Measurements from ENCODE around the gene JUN. TPM values are rescaled to one million over a fixed set of nuclear protein-coding genes. Genes with fewer than 3 reads are reported as not detected.

The JUN gene
- total and polyA plus RNA-seq, 12 donors = 29.4 to 250 (median 57.7) TPM

GRCh38 chr1:58779801-58780382, 4.0 kb downstream of the JUN start:
- 48 to 53% (median 51%) methylated on average over 4 of the region's 4 CpGs for WGBS, 4 donors
- intact Hi-C loops (cut with DNase I) = loop anchor here in 1 of 2 donors (10.0 kb wide), 2 partner anchors 375 to 915 kb away; no protein-coding TSS in a partner anchor
- Histone ChIP-seq H3K9me3 (replicated peaks in 1 of 3) (no peaks in the 10 kb centered on the region), H3K4me1 (replicated peaks in 1 of 2) (peaks cover 8 to 22% of the 10 kb centered on the region in 2 donors), H3K36me3 (replicated peaks in 1 of 2) (peaks cover 0 to 7% of the 10 kb centered on the region in 2 donors), H3K4me3 (no peak overlapping the region), H3K27me3 (no peaks in the 10 kb centered on the region), H3K27ac (peak overlapping the region in 2 of 5 donors; percentile 1 to 62)
- TF ChIP-seq POLR2A (IDR thresholded peaks at IDR 0.05) (peak; percentile 12 to 74), CTCF (IDR thresholded peaks at IDR 0.05) (no peak)
- DNase-seq = peak in 6 of 7 donors; percentile 23 to 69 (median 38)

GRCh38 chr1:58779059-58779754, 4.6 kb downstream of the JUN start:
- Histone ChIP-seq H3K27me3 (no peaks in the 10 kb centered on the region), H3K36me3 (replicated peaks in 1 of 2) (peaks cover 0 to 7% of the 10 kb centered on the region in 2 donors), H3K4me3 (no peak overlapping the region), H3K9me3 (replicated peaks in 1 of 3) (no peaks in the 10 kb centered on the region), H3K27ac (no peak overlapping the region), H3K4me1 (replicated peaks in 1 of 2) (peaks cover 8 to 22% of the 10 kb centered on the region in 2 donors)
- intact Hi-C loops (cut with DNase I) = loop anchor here in 1 of 2 donors (10.0 kb wide), 1 partner anchor 916 kb away; no protein-coding TSS in a partner anchor
- WGBS, 4 donors = 42 to 91% (median 85%) methylated on average over 2 of the region's 2 CpGs
- no peak for DNase-seq
- TF ChIP-seq POLR2A (IDR thresholded peaks at IDR 0.05) = peak in 1 of 2 donors; percentile 28
- no peak for TF ChIP-seq CTCF (IDR thresholded peaks at IDR 0.05)

GRCh38 chr1:58778385-58779000, 5.4 kb downstream of the JUN start:
- Histone ChIP-seq H3K4me3 (no peak overlapping the region), H3K27me3 (no peaks in the 10 kb centered on the region), H3K4me1 (replicated peaks in 1 of 2) (peaks cover 8 to 22% of the 10 kb centered on the region in 2 donors), H3K27ac (no peak overlapping the region), H3K36me3 (replicated peaks in 1 of 2) (peaks cover 0 to 7% of the 10 kb centered on the region in 2 donors), H3K9me3 (replicated peaks in 1 of 3) (no peaks in the 10 kb centered on the region)
- intact Hi-C loops (cut with DNase I) = loop anchor here in 1 of 2 donors (10.0 kb wide), 1 partner anchor 916 kb away; no protein-coding TSS in a partner anchor
- 94 to 97% (median 95%) methylated on average over 3 of the region's 3 CpGs for WGBS, 4 donors
- no peak for TF ChIP-seq POLR2A (IDR thresholded peaks at IDR 0.05)
- no peak for TF ChIP-seq CTCF (IDR thresholded peaks at IDR 0.05)
- DNase-seq = no peak

- Histone ChIP-seq H3K27ac (no peak overlapping the region), H3K4me1 (replicated peaks in 1 of 2) (no peaks in the 10 kb centered on the region), H3K36me3 (replicated peaks in 1 of 2) (no peaks in the 10 kb centered on the region), H3K27me3 (no peaks in the 10 kb centered on the region), H3K9me3 (replicated peaks in 1 of 3) (no peaks in the 10 kb centered on the region), H3K4me3 (no peak overlapping the region)
- 86 to 93% (median 88%) methylated on average over 1 of the region's 1 CpG for WGBS, 4 donors
- no peak for DNase-seq
- intact Hi-C loops (cut with DNase I) = loop anchor here in 1 of 2 donors (10.0 kb wide), 1 partner anchor 921 kb away; no protein-coding TSS in a partner anchor
- TF ChIP-seq CTCF (IDR thresholded peaks at IDR 0.05) = no peak
- TF ChIP-seq POLR2A (IDR thresholded peaks at IDR 0.05) = no peak
Observed at GRCh38 chr1:58774027-58774426, 9.8 kb downstream of the JUN start.

Data from adrenal gland (tissue), 12 donors.